HCT116 (cell line): Measurements from ENCODE around the gene ATP6V0B. TPM values are rescaled to one million over a fixed set of nuclear protein-coding genes. Genes with fewer than 3 reads are reported as not detected.

Source experiments
- ATAC-seq: fragments of 200-7000 bp; cut with Tn5 transposase; 2 replicates; pipeline ENCODE4 v1.9.1; 2020; ENCODE audit warnings: mild to moderate bottlenecking, moderate library complexity
- BruUV-seq: library from RNA; stranded (reverse); fragments of 400-500 nt; replicated peaks from 2 replicates; lab custom pipeline; 2021; lab: Mats Ljungman, UMichigan
- CTCF ChIA-PET: fragments of 300-600 bp; sonication (Branson Sonifier 250); formaldehyde crosslinking; loops from one replicate; lab custom pipeline; 2021; ENCODE audit warnings: antibody characterized with exemption; lab: Charles Lee
- POLR2A ChIA-PET: fragments of 300-600, 350-600 bp; sonication (Branson Sonifier 250); formaldehyde crosslinking; loops from one replicate; lab custom pipeline; 2021; ENCODE audit warnings: antibody characterized with exemption; lab: Charles Lee
- RAD21 ChIA-PET, 2 experiments: fragments of 300-600 bp; sonication (Branson Sonifier 250); formaldehyde crosslinking; loops; one replicate each; lab custom pipeline; 2023; ENCODE audit warnings: low total read pairs in 2 of 2; ENCODE audit not compliant: uncharacterized antibody in 2 of 2, unreplicated experiment in 2 of 2, low non-redundant PET in 1 of 2; lab: Charles Lee
- DNase-seq: peaks from one replicate; pipeline ENCODE4 v3.0.0-alpha.2; 2010; ENCODE audit warnings: low read depth, low spot score
- H2AFZ ChIP-seq: fragments of 200-600 bp; shearing (Covaris generic), sonication (generic); 2 replicates; pipeline ENCODE4 v1.6.1; 2017; ENCODE audit warnings: low read depth, mixed run types, mixed read lengths, antibody characterized with exemption, low read length; ENCODE audit not compliant: poor library complexity, severe bottlenecking
- H3K27ac ChIP-seq: 2 replicates; pipeline ENCODE4 v1.5.1; 2012; ENCODE audit warnings: low read depth, low read length
- H3K27me3 ChIP-seq: fragments of 200-600 bp; sonication (generic); 2 replicates; pipeline ENCODE4 v1.6.1; 2016; ENCODE audit warnings: mixed run types, low read length, mixed read lengths; ENCODE audit not compliant: insufficient read depth
- H3K36me3 ChIP-seq, 2 experiments: fragments of 200-500 bp in 1 of 2; fragments of 200-600 bp in 1 of 2; sonication (Bioruptor generic) in 1 of 2; sonication (generic) in 1 of 2; 2 replicates each; pipeline versions ENCODE4 v1.5.1 to v1.6.1; 2014 to 2016; ENCODE audit warnings: low read length in 2 of 2, inconsistent platforms in 1 of 2, mixed read lengths in 1 of 2, mixed run types in 1 of 2; ENCODE audit not compliant: insufficient read depth in 2 of 2, control insufficient read depth in 1 of 2
- H3K4me1 ChIP-seq, 2 experiments: fragments of 200-600 bp in 1 of 2; sonication (generic) in 1 of 2; 2 replicates each; pipeline versions ENCODE4 v1.5.1 to v1.6.1; 2012 to 2017; ENCODE audit warnings: low read length in 2 of 2, inconsistent platforms in 1 of 2, mild to moderate bottlenecking in 1 of 2, mixed read lengths in 1 of 2, mixed run types in 1 of 2, moderate library complexity in 1 of 2; ENCODE audit not compliant: insufficient read depth in 2 of 2, control insufficient read depth in 1 of 2
- H3K4me2 ChIP-seq: fragments of 200-600 bp; sonication (generic); 2 replicates; pipeline ENCODE4 v1.6.1; 2017; ENCODE audit warnings: mixed run types, low read length, mixed read lengths
- H3K4me3 ChIP-seq, 2 experiments: fragments of 200-600 bp in 1 of 2; sonication (generic) in 1 of 2; replicated peaks in 1 of 2; 2 replicates each; pipeline ENCODE4 v1.5.1; 2011 to 2016; ENCODE audit warnings: low read length in 2 of 2, control low read depth in 1 of 2, low read depth in 1 of 2, mild to moderate bottlenecking in 1 of 2, mixed read lengths in 1 of 2, mixed run types in 1 of 2
- H3K79me2 ChIP-seq: fragments of 200-600 bp; sonication (generic); 2 replicates; pipeline ENCODE4 v1.6.1; 2017; ENCODE audit warnings: mild to moderate bottlenecking, mixed run types, low read length, moderate library complexity, mixed read lengths; ENCODE audit not compliant: insufficient read depth
- H3K9ac ChIP-seq: fragments of 200-600 bp; sonication (generic); 2 replicates; pipeline ENCODE4 v1.6.1; 2016; ENCODE audit warnings: low read length, mixed read lengths
- H3K9me2 ChIP-seq: fragments of 200-600 bp; sonication (generic), shearing (Covaris generic); 2 replicates; pipeline ENCODE4 v1.6.1; 2017; ENCODE audit warnings: mixed run types, mild to moderate bottlenecking, moderate library complexity; ENCODE audit not compliant: insufficient read depth
- H3K9me3 ChIP-seq, 2 experiments: fragments of 200-500 bp in 1 of 2; fragments of 200-600 bp in 1 of 2; sonication (Bioruptor generic) in 1 of 2; sonication (generic) in 1 of 2; 2 replicates each; pipeline ENCODE4 v1.6.1; 2014 to 2017; ENCODE audit warnings: low read length in 2 of 2, mixed read lengths in 2 of 2, inconsistent platforms in 1 of 2, low read depth in 1 of 2, mild to moderate bottlenecking in 1 of 2, mixed run types in 1 of 2, moderate library complexity in 1 of 2; ENCODE audit not compliant: control insufficient read depth in 1 of 2, insufficient read depth in 1 of 2
- H4K20me1 ChIP-seq: fragments of 200-600 bp; sonication (generic), shearing (Covaris generic); 2 replicates; pipeline ENCODE4 v1.6.1; 2017; ENCODE audit warnings: mixed run types, mild to moderate bottlenecking, moderate library complexity; ENCODE audit not compliant: insufficient read depth
- EZH2 ChIP-seq: fragments of 200-600 bp; sonication (generic); IDR thresholded peaks from 2 replicates; pipeline ENCODE4 v1.6.1; 2017; ENCODE audit warnings: antibody characterized with exemption, mixed run types
- FOSL1 ChIP-seq: IDR thresholded peaks from 2 replicates; pipeline ENCODE4 v1.6.1; 2012; ENCODE audit warnings: low read depth
- JUND ChIP-seq: IDR thresholded peaks from 2 replicates; pipeline ENCODE4 v1.6.1; 2012
- RAD21 ChIP-seq: IDR thresholded peaks from 2 replicates; pipeline ENCODE4 v1.6.1; 2012; ENCODE audit warnings: low read depth, mild to moderate bottlenecking
- REST ChIP-seq: IDR thresholded peaks from 2 replicates; pipeline ENCODE4 v1.6.1; 2012; ENCODE audit warnings: low read depth
- SP1 ChIP-seq: IDR thresholded peaks from 2 replicates; pipeline ENCODE4 v1.6.1; 2012; ENCODE audit warnings: low read depth
- SRF ChIP-seq: IDR thresholded peaks from 2 replicates; pipeline ENCODE4 v1.6.1; 2012; ENCODE audit warnings: low read depth
- TCF7L2 ChIP-seq: IDR thresholded peaks from 2 replicates; pipeline ENCODE4 v1.7.0; 2011; ENCODE audit warnings: borderline replicate concordance, inconsistent platforms; ENCODE audit not compliant: insufficient read depth, insufficient read length; ENCODE audit errors: extremely low read depth
- YY1 ChIP-seq: IDR thresholded peaks from 2 replicates; pipeline ENCODE4 v1.6.1; 2011; ENCODE audit warnings: low read length, low read depth, moderate library complexity, mild to moderate bottlenecking; ENCODE audit not compliant: insufficient replicate concordance; ENCODE audit errors: extremely low read depth
- intact Hi-C: fragments of 100-400 bp; cut with micrococcal nuclease; formaldehyde crosslinking; loops from 2 replicates; pipeline ENCODE4 v1.10.0; 2022
- total RNA-seq: library from RNA; stranded (reverse); gene quantifications from one replicate; pipeline ENCODE4 v1.2.1, GENCODE V29; 2021; ENCODE audit not compliant: unreplicated experiment
- TF ChIP-seq, protein P1 (sequence below): IDR thresholded peaks from 2 replicates; pipeline ENCODE4 v1.6.1; 2012

ATP6V0B gene
- total RNA-seq, 1 experiment from 2014 or later: 122 TPM

DNA sequence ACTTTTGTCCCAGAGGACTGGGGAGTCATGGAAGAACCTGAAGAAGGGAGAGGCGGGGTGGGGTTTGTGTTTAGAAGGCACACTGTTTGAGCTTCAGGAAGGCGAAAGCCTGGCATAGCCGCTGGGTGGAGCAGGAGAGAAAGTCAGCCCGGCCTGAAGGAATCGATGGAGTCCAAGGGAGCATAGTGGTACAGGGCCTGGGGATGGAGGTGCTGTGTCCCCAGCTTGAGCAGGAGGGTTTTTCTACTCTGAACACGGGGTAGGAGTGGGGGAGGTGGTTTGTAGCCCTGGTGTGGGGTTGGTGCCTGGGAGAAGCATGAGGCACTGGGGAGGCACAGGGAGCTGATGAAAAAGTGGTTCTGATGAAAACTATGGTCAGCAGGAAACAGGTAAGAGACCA is 12.0 kb downstream of the ATP6V0B start:
- no peak for ATAC-seq
- no TSS peak for BruUV-seq
- H3K4me1 ChIP-seq: peaks cover 5 to 16% of the 10 kb centered on the region in 2 experiments
- peaks cover 17% of the 10 kb centered on the region for H3K79me2 ChIP-seq
- H3K9me2 ChIP-seq: no peaks in the 10 kb centered on the region
- no peaks in the 10 kb centered on the region for H3K27me3 ChIP-seq
- H3K36me3 ChIP-seq: peaks cover 6 to 41% of the 10 kb centered on the region in 2 experiments; a peak in 2 of 4 replicates
- ChIA-PET RAD21 (no interaction called here), CTCF (no interaction called here), POLR2A (no interaction called here)
- intact Hi-C loops: no loop called here
- no peak overlapping the region for H3K27ac ChIP-seq
- H3K4me2 ChIP-seq: no peak overlapping the region
- H3K4me3 ChIP-seq: no peak overlapping the region
- no peaks in the 10 kb centered on the region for H3K9me3 ChIP-seq
- no peak for DNase-seq
- no peak for TF ChIP-seq EZH2
- TF ChIP-seq RAD21: no peak
- TF ChIP-seq, protein P1, sequence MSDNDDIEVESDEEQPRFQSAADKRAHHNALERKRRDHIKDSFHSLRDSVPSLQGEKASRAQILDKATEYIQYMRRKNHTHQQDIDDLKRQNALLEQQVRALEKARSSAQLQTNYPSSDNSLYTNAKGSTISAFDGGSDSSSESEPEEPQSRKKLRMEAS: no peak
- no peak for TF ChIP-seq SP1
- TF ChIP-seq TCF7L2: no peak
- TF ChIP-seq YY1: no peak
- no peak for TF ChIP-seq REST
- no peak for TF ChIP-seq SRF
- TF ChIP-seq FOSL1: no peak
- no peak for TF ChIP-seq JUND
- no peak overlapping the region for H3K9ac ChIP-seq
- no peaks in the 10 kb centered on the region for H4K20me1 ChIP-seq
- H2AFZ ChIP-seq: no peak overlapping the region
